Keratinocyte (primary cell): Measurements from ENCODE around the gene P2RX3. TPM values are rescaled to one million over a fixed set of nuclear protein-coding genes. Genes with fewer than 3 reads are reported as not detected.
"Not testable (repeated sequence)": the region's sequence is repeated elsewhere in the genome, so short reads cannot be mapped to it uniquely, and the experiment has no call there.

ENCODE experiments used
- DNase-seq: peaks from one replicate; pipeline ENCODE4 v3.0.0-alpha.2; 2011; ENCODE audit warnings: low read depth, missing footprints, low spot score
- FAIRE-seq: peaks from 2 replicates; lab custom pipeline; 2011; peaks lifted over from hg19 to GRCh38; lab: Jason Lieb, UNC
- H2AFZ ChIP-seq: 2 replicates; pipeline ENCODE4 v1.6.0; 2012; ENCODE audit warnings: low read length, control low read depth, inconsistent platforms; ENCODE audit not compliant: control insufficient read depth
- H3K27ac ChIP-seq: 2 replicates; pipeline ENCODE4 v1.5.1; 2011; ENCODE audit warnings: low read length; ENCODE audit not compliant: control insufficient read depth, insufficient read depth
- H3K27me3 ChIP-seq: 3 replicates; pipeline ENCODE4 v1.6.0; 2011; ENCODE audit warnings: low read length; ENCODE audit not compliant: control insufficient read depth, insufficient read depth; ENCODE audit errors: extremely low read depth
- H3K36me3 ChIP-seq, 2 experiments: 2 replicates in 1 of 2; 3 replicates in 1 of 2; pipeline ENCODE4 v1.5.1; 2011; ENCODE audit warnings: low read length in 2 of 2, mild to moderate bottlenecking in 1 of 2; ENCODE audit not compliant: control insufficient read depth in 2 of 2, insufficient read depth in 2 of 2; ENCODE audit errors: extremely low read depth in 1 of 2
- H3K4me1 ChIP-seq: 3 replicates; pipeline ENCODE4 v1.5.1; 2011; ENCODE audit warnings: low read length; ENCODE audit not compliant: control insufficient read depth, insufficient read depth; ENCODE audit errors: extremely low read depth
- H3K4me2 ChIP-seq: 3 replicates; pipeline ENCODE4 v1.6.0; 2011; ENCODE audit warnings: low read depth, low read length; ENCODE audit not compliant: control insufficient read depth, insufficient read depth; ENCODE audit errors: extremely low read depth
- H3K4me3 ChIP-seq, 3 experiments: fragments of 200-600 bp in 1 of 3; sonication (generic) in 1 of 3; 2 replicates in 2 of 3; 3 replicates in 1 of 3; pipeline ENCODE4 v1.5.1; 2011 to 2016; ENCODE audit warnings: low read length in 3 of 3, mild to moderate bottlenecking in 3 of 3, control low read depth in 2 of 3, inconsistent platforms in 1 of 3, low read depth in 1 of 3, mixed read lengths in 1 of 3, mixed run types in 1 of 3, moderate library complexity in 1 of 3; ENCODE audit not compliant: control insufficient read depth in 2 of 3, insufficient read depth in 2 of 3; ENCODE audit errors: extremely low read depth in 1 of 3
- H3K79me2 ChIP-seq: 2 replicates; pipeline ENCODE4 v1.6.0; 2012; ENCODE audit warnings: low read length; ENCODE audit not compliant: control insufficient read depth, insufficient read depth
- H3K9ac ChIP-seq: 3 replicates; pipeline ENCODE4 v1.6.0; 2011; ENCODE audit warnings: low read length; ENCODE audit not compliant: control insufficient read depth, insufficient read depth; ENCODE audit errors: extremely low read depth
- H3K9me1 ChIP-seq: 3 replicates; pipeline ENCODE4 v1.6.0; 2011; ENCODE audit warnings: low read length; ENCODE audit not compliant: control insufficient read depth, insufficient read depth; ENCODE audit errors: extremely low read depth
- H3K9me3 ChIP-seq: 2 replicates; pipeline ENCODE4 v1.5.1; 2012; ENCODE audit warnings: low read depth, low read length; ENCODE audit not compliant: control insufficient read depth
- H4K20me1 ChIP-seq: 3 replicates; pipeline ENCODE4 v1.6.0; 2011; ENCODE audit warnings: low read length; ENCODE audit not compliant: control insufficient read depth, insufficient read depth; ENCODE audit errors: extremely low read depth
- CTCF ChIP-seq, 3 experiments: IDR thresholded peaks in 1 of 3; conservative IDR thresholded peaks in 1 of 3; optimal IDR thresholded peaks in 1 of 3; 2 replicates in 2 of 3; 3 replicates in 1 of 3; pipeline versions ENCODE3 to v1.5.1; 2011; ENCODE audit warnings: low read length in 3 of 3, mild to moderate bottlenecking in 3 of 3, moderate library complexity in 2 of 3, control low read depth in 1 of 3, inconsistent platforms in 1 of 3; ENCODE audit not compliant: insufficient read depth in 2 of 3; ENCODE audit errors: extremely low read depth in 1 of 3
- EZH2 ChIP-seq: IDR thresholded peaks from one replicate; pipeline ENCODE4 v1.6.1; 2012; ENCODE audit warnings: inconsistent platforms, mild to moderate bottlenecking, low read length, moderate library complexity
- dilution Hi-C: fragments of 300-500 bp; cut with MboI; formaldehyde crosslinking; loops from one replicate; pipeline ENCODE4 v1.7.0; 2020; ENCODE audit warnings: low sequenced_read_pairs; ENCODE audit not compliant: extremely low pct_ligation_motif_present
- polyA plus RNA-seq, 5 experiments: library from polyadenylated mRNA; depleted of rRNA in 3 of 5; stranded (reverse) in 3 of 5; stranded (forward) in 1 of 5; unstranded in 1 of 5; fragments of >200 nt; gene quantifications; 1 replicate in 1 of 5; 2 replicates in 3 of 5; 3 replicates in 1 of 5; pipeline versions ENCODE4 v1.2.1 to v1.2.3, GENCODE V29; 2011 to 2012; ENCODE audit warnings: missing spikeins in 2 of 5, low read depth in 1 of 5, low replicate concordance in 1 of 5

The P2RX3 gene
- polyA plus RNA-seq, 1 donor (not counting 4 experiments of a cell fraction or from before 2014, with no cell fraction given), result not detected

- FAIRE-seq, result peak; percentile 78
- no peaks in the 10 kb centered on the region for H3K9me3 ChIP-seq
Measured at GRCh38 chr11:57335343-57336110, 2.6 kb upstream of the P2RX3 start, which contains the start of gene SSRP1. SSRP1 (minus strand) TSS chr11:57335892; CDS start chr11:57335121, 771 bp downstream.

GRCh38 chr11:57336111-57336666 is 2.0 kb upstream of the P2RX3 start:
- Histone ChIP-seq H3K9me1 (no peaks in the 10 kb centered on the region), H3K79me2 (peaks cover 37% of the 10 kb centered on the region), H3K27me3 (peaks cover 3% of the 10 kb centered on the region), H3K36me3 (peaks cover 20 to 25% of the 10 kb centered on the region in 2 experiments), H3K27ac (peak overlapping the region; percentile 72), H3K4me1 (peaks cover 15% of the 10 kb centered on the region), H3K9me3 (no peaks in the 10 kb centered on the region), H3K9ac (peak overlapping the region; percentile 85), H4K20me1 (no peaks in the 10 kb centered on the region), H2AFZ (peak overlapping the region; percentile 88), H3K4me3 (peak overlapping the region; percentile 67 to 82 (median 74)), H3K4me2 (peak overlapping the region; percentile 83)
- DNase-seq (no peak), FAIRE-seq (no peak)
- dilution Hi-C loops, result no loop called here
- no peak for TF ChIP-seq EZH2
- no peak for TF ChIP-seq CTCF (optimal IDR thresholded peaks at IDR 0.05 in 1 of 3, IDR thresholded peaks at IDR 0.05 in 1 of 3, conservative IDR thresholded peaks at IDR 0.05 in 1 of 3; ENCODE audit: extremely low read depth in 1 of 3, insufficient read depth in 2 of 3, low read length in 3 of 3)

More at GRCh38 chr11:57335343-57336110, 2.6 kb upstream of the P2RX3 start, which contains the start of gene SSRP1:
- Histone ChIP-seq H3K36me3 (peaks cover 26 to 32% of the 10 kb centered on the region in 2 experiments), H4K20me1 (no peaks in the 10 kb centered on the region), H3K27ac (peak within 1 kb of the TSS; percentile 72), H3K9ac (peak within 1 kb of the TSS; percentile 85), H3K4me3 (peak within 1 kb of the TSS; percentile 81 to 91 (median 82)), H3K4me1 (peaks cover 15% of the 10 kb centered on the region), H3K27me3 (peaks cover 3% of the 10 kb centered on the region), H3K4me2 (peak within 1 kb of the TSS; percentile 99), H2AFZ (peak within 1 kb of the TSS; percentile 88), H3K79me2 (peaks cover 37% of the 10 kb centered on the region), H3K9me1 (no peaks in the 10 kb centered on the region)
- dilution Hi-C loops, result no loop called here
- no peak for DNase-seq
- no peak for TF ChIP-seq EZH2
- TF ChIP-seq CTCF (optimal IDR thresholded peaks at IDR 0.05 in 1 of 3, IDR thresholded peaks at IDR 0.05 in 1 of 3, conservative IDR thresholded peaks at IDR 0.05 in 1 of 3; ENCODE audit: extremely low read depth in 1 of 3, insufficient read depth in 2 of 3, low read length in 3 of 3), result peak in 1 of 3 experiments; percentile 41

GRCh38 chr11:57336856-57337255 is 1.3 kb upstream of the P2RX3 start:
- H3K4me1 ChIP-seq, result peaks cover 15% of the 10 kb centered on the region
- dilution Hi-C loops, H3K27ac ChIP-seq, H2AFZ ChIP-seq, H3K4me2 ChIP-seq, FAIRE-seq, H3K9me1 ChIP-seq, H3K9ac ChIP-seq, DNase-seq, H4K20me1 ChIP-seq, H3K9me3 ChIP-seq, H3K4me3 ChIP-seq, H3K27me3 ChIP-seq: not testable (repeated sequence)
- peaks cover 35% of the 10 kb centered on the region for H3K79me2 ChIP-seq
- peaks cover 14 to 19% of the 10 kb centered on the region in 2 experiments for H3K36me3 ChIP-seq
